ENCODE data around the gene C15orf39.
"Not testable (repeated sequence)": the region's sequence is repeated elsewhere in the genome, so short reads cannot be mapped to it uniquely, and the experiment has no call there.

Gene C15orf39

DNA sequence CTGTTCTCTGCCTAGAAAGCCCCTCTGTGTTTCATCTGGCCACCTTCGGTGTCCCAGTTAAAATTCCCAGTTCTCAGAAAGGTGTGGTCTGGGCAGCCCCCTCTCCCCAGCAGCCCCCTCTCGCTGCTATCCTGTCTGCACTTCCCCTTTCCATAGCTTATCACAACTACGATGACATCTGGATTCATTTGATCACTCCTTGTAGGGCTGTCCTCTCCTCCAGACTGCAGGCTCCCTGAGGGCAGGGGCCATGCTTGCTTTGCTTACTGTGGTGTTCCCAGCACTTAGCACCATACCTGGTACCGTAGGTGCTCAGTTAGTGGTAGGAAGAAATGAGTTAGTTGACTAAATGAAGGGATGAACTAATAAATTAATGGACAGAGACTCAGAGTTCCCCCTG is 30.2 kb downstream of the C15orf39 start:
- no peak for DNase-seq (ENCODE audit: low spot score)

DNA sequence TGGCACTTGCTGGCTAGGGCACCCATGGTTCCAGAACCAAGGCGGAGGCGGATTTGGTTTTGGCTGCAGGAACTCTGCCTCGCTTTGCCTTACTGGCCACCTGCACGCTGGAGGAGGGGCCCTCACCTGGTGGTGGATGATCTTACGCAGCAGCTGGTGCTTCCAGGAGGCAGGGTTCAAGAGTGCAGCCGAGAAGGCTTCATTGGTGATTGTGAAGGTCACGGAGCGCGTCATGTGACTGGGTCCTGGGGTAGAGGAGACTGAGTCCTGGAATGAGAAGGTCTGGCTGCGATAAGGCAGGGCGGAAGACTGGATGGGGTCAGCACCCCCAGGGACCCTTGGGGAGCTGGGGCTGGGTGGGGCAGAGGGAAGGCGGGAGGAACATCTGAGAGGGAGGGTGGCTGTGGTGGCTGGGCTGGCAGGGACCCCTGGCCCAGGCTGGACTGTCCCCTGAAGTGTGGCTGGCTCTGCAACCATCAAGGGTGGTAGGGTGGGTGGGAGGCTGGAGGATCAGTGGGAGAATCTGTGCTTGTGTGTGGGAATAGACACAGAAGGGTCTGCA is 30.7 kb downstream of the C15orf39 start:
- no peak for DNase-seq (ENCODE audit: low spot score)

DNA sequence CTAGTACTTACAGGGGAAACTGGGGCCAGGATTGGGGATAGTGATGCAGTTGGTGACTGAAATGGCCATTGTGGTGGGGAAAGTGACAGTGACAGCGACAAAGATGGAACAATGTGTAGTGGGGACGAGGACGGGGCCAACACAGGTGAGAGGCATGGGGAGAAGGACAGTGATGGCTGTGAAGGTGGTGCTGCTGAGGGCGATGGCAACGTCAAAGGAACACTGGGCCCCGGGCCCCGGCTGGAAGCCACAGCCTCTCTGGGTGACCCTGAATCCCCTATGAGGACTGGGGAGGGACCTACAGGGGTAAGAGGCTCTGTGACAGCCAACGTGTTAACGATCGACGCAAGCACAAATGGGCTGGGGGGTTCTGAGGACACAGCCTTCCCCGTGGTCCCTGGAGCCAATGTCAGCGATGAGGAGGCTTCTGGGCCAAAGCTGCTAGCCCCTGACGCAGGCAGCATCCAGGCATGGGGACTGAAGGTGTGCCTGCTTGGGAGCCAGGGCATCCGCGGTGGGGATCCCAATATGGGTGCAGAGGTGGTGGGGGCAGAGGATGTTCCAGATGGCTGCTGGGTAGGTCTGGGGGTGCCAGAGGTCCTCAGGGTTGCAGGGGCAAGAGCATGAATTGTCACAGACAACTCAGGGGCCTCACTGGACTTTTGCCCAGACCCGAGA is 31.3 kb downstream of the C15orf39 start:
- DNase-seq (ENCODE audit: low spot score): no peak

DNA sequence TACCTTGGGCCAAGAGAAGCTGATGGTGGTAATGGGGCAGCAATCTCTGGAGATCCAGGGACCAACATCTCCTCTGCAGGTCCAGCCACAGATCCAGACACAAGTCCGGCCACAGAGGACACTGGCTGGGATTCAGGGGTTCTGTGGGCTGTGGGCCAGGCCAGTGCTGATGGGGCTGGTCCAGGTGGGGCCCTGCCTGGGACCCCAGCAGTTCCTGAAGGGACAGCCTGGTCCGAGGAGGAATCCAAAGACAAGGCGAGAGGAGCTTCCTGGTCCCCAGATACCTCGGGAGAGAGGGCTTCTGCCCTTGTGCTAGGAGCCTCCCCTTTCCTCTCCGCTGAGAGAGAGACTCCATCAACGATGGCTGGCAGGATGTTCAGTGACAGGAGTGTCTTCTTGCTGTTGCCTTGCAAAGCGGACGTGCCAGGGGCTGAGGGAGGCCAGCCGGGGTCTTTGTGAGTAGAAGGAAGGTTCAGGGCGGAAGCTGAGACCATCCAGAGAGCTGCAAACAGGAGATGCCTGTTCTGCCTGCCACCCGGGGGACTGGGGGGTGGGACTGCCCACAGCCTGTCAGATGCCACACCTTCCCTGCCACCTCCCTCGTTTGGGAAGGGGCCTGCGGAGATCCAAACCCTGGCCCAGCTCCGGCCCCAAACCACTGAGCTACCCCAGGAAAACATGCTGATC is 32.0 kb downstream of the C15orf39 start:
- no peak for DNase-seq (ENCODE audit: low spot score)

DNA sequence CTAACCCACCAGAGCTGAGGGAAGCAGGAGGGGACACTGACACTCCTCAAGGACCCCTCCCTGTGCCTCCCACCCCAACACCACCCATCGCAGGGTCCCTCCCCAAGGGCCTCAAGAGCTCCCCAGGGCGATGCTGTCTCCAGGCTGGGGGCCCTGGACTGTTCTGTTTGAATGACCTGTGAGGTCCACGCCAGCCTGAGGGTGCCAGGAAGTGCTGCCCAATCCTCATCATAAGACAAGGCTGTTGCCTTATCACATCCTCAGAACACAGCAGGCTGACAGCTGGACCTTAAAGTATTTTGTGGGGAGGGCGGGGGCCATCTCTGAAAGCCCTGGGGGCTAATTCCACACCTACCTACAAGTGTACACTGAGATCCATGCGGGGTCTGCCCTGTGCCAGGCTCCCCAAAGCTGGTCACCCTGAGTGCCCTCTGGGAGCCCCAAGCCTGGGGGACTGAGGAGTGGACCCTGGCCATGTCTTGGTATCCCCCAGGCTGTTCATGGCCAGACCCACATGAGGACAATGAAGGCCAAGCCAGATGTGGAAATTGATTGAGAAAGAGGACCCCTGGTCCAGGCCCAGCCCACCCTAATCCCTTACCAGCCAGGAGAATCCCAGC is 32.6 kb downstream of the C15orf39 start:
- no peak for DNase-seq (ENCODE audit: low spot score)

DNA sequence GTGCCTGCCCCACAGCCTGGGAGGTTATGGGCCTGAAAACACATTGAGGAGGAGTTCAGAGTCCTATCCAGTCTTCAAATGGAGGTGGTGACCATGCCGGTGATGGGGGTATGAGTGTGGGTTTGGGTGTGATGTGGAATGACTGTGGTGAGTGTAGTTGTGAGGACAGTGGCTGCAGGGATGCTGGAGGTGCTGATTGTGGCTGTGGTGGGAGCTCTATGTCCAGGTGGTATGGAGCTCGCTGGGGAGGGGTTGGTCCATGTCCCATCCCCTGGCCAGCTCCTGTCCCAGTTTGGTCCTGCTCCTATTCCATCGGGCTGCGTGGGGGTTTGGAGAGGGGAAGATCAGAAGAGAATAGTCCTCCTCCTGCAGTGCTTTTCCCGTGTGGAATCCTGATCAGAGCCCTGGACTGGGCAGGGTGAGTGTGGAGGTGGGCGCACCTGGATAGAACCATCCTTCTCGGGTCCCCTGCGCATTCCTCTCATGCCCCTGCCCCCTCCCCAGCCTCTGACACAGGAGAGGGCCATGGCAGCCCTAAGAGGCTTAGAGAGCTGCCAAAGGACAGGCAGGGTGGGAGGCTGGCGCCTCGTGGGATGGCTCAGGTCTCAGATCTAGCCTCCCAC is 33.5 kb downstream of the C15orf39 start:
- no peak for DNase-seq (ENCODE audit: low spot score)

DNA sequence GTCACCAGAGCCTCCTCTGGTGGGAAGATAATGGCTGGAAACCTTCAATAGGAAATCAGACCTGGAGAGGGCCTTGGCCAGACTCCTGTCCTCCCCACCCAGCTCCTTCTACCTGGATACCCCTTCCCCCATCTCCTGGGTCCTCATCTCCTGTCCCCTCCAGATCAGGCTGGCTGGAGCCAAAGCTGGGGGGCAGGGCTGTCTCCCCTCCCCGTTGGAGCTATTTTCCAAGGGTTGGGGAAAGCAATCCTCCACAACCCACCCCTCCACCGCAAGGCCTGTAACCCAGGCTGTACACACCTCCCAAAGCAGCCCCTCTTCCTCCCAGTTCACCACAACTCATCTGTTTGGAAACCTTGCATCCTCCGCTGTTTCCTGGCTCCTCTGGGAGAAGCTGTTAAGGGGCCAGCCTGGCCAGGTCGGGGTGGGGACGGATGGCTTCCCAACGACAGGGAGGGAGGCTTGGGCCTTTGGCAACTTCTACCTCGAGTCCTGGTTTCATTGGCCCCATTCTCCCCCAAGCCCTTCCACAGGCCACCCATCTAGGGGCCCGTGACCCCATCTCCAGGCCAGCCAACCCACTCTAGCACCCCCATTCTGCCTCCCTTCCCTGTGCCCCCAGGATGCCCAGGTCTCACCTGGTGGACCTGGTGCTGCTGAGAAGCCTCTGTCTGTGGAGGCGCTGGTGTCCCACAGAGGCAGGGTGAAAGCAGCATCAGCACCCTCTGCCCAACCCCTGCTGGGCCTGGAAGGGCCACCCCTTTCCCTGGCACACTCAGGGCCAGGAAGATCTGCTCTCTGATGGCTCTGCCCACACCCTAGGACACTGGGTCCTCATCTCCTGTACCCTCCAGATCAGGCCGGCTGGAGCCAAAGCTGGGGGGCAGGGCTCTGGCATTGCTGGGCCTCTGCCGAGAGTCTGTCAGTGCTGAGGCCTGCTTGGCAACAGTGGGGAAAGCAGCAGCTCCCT is 34.4 kb downstream of the C15orf39 start:
- DNase-seq (ENCODE audit: low spot score): no peak

DNA sequence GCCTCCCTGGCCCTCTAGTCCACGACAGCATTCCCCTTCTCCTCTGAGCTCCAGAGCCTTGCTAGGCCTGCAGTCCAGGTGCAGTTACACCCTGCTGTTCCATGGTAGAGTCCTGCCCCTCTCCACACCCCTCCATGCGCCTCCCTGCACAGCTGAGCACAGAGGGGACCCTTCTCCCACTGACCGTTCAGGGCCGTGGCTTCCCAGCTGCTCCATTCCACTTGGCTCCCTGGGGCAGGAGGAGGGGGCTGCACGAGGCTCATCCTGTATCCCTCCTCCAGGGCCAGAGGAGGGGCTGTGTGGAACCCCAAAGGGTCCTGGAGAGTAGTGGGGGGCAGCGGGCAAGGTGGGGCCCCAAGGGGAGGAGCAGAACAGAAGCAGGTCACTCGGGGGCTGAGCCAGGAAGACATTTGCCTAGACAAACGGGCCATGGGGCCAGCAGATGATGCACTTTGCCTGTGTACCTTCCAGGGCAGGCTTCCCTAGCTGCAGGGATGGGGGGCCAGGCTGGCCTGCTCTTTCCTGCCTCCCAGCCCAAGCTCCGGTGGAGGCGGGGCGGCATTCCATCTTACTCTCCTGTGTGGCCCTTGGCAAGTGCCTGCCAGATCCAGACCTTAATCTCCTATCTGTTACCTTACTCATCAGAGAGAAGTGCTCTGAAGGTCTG is 35.8 kb downstream of the C15orf39 start:
- DNase-seq (ENCODE audit: low spot score): no peak

DNA sequence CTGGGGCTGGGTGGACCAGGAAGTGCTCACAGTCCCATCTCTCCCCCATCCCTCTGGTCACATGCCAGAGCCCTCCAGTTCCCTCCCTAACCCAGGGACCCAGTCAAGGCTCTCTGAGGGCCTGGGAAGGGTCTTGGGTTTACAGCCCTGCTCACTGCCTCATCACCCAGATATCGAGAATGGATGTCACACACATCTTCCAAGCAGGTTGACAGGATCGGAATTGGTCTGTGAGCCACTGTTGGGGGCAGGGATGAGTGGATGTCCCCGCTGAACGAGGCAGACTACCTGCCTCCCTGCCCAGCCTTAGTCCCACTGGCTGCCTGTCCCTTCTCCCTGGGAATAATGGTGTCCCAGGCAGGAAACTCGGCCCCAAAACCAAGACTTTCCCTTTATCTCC is 36.5 kb downstream of the C15orf39 start:
- no peak for DNase-seq (ENCODE audit: low spot score)

DNA sequence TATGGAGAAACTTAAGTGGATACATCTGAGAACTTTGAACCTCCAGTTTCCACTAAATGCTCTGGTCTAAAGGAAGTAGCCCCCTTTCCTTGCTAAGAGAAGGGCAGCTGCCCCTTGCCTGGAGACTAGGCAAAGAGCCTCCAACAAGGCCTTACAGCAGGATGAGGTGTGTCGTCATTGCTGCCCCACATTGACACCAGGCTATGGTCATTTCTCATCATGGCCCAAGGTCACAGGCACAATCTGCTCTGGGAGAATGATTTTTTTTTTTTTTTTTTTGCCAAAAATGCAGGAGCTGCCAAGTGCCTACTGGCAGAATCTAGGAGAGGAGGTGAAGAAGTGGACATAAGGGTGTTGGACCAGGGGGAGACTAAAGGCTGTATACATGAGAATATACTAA is 44.1 kb downstream of the C15orf39 start:
- not testable (repeated sequence) for DNase-seq (ENCODE audit: low spot score)

DNA sequence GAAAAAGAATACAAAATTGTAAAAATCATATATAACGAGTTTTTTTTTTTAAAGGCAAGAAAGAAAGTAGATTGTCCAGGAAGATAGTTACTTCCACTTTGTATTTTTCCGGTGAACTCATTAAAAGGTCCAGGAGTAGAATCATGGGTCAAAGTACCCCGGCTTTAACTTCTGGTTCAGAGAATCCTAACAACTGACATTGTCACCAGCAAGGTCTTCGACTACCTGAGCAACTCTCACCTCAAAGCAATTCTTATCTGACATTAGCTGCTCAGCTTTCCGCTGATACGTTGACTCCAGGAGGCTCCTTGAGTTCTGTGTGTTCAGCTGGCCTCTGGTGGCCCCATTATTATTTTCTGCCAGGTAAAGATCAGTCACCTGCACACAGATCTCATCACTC is 47.3 kb downstream of the C15orf39 start:
- not testable (repeated sequence) for DNase-seq (ENCODE audit: low spot score)

DNA sequence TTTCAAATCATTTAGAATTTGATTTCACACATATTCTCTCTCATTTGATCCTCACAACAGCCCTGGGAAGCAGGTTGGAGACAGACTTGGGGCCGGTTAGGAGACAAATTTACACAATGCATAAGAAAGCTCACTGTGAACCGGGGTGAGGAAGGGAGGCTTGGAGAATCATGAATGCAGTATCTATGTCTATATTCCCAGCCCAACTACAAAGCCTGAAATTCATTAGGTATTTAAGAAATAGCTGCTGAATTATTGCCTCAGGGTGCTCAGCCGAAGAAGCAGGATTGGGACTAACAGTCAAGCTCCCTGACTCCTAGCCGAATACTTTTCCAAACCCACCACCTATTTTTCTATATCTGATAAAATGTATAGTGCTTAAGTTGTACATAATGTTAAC is 48.0 kb downstream of the C15orf39 start:
- DNase-seq (ENCODE audit: low spot score): no peak

DNA sequence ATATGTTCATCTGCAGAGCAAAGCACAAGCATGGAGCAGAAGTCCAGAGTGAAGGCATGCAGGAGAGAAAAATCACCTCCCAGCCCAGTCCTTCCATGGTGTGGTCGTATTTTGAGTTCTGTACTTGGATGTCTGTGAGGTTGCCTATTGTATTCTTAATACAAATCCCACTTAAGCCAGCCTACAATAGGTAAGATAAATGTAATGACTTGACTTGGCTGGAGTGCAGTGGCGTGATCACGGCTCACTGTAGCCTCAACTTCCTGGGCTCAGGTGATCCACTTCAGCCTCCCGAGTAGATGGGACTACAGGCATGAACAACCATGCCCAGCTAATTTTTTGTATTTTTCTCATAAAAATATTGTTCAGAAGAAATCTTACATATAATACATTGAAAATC is 49.7 kb downstream of the C15orf39 start:
- not testable (repeated sequence) for DNase-seq (ENCODE audit: low spot score)

DNA sequence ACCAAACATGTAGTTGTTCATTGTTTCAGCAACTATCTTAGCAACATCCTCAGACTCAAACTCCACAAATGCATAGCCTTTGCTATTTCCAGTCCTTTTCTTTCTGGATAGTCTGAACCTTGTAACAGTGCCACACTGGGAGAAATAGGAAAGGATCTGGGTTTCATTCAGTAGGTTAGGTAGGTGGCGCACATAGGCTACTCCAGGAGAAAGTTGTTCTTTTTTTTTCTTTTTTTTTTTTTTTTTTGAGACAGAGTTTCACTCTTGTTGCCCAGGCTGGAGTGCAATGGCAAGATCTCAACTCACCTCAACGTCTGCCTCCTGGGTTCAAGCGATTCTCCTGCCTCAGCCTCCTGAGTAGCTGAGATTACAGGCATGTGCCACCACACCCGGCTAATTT is 50.6 kb downstream of the C15orf39 start:
- DNase-seq (ENCODE audit: low spot score): not testable (repeated sequence)

DNA sequence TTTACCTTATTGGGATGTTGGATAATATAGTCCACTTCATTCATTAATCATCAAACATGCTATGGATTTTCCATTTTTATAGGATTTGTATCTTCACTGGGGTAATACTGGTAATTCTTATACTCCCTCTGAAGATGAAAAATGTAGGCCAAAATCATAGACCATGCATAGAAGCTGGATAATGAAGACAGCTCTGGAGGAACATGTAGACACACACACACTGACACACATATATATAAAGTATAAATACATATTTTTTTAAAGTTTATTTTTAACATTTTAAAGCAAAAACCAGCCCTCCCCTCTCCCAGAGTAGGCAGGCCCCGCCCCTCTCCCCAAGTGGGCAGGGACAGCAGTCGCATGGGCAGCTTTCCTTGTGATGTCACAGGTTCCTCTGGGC is 56.4 kb downstream of the C15orf39 start, which contains the start of gene GOLGA6C:
GOLGA6C (plus strand) TSS at position 301 of the 400 bp plus-strand sequence. CDS start 265 bp downstream, outside the sequence.
- not testable (repeated sequence) for DNase-seq (ENCODE audit: low spot score)

DNA sequence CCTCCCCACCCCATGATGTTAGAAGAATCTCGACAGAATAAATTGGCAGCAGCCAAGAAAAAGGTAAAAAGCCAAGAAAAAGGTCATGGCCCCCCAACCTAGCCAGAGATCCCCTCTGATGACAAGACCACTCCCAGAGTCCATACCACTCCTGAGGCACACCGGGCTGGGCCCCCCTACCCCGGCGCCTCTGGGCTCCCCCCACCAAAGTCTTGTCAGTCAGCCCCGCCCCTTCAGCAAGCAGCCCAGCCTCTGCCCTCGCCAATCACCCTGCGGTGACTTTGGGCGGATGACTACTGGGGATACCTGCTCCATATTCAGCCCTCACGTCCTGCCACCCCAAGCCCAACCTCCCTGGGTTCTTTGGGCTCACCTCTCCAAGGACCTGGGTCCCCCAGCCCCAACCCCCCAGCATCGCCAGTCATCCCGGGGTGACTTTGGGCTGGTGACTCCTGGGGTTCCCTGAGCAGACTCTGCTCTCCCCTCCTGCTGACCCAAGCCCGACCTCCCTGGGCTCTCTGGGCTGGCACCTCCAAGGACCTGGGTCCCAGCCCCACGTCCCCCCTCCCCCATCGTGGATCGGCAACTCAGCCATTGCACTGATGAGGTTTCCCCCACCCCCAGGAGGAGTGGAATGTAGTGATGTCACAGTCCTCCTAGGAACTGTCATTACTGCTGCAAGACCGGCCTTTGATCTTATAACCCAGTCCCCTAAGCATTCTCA is 57.1 kb downstream of the C15orf39 start:
- DNase-seq (ENCODE audit: low spot score): not testable (repeated sequence)

DNA sequence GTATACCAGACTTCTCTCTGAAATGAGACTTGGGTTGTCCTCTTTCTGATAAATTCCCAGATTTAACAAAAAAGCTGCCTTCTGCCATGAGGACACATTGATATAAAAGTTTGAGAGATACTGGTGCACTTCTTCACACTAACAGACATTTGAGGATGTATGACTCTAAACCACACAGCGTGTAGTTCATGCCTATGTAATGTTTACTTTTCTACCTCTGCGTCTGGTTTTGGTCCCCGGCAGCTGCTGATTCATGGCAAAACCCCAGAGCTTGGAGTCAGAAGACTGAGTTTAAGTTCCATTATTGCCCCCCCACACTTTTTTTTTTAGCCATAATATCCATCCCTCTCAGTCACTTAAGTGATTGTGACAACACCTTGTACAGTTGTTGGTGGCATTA is 58.2 kb downstream of the C15orf39 start:
- DNase-seq (ENCODE audit: low spot score): not testable (repeated sequence)
